Stimulated activated CD8-positive, alpha-beta memory T cell treated with anti-CD3 and anti-CD28 coated beads, Interleukin-15, amount 100 ng/mL, for 48 hours (primary cell): Measurements from ENCODE around the gene TIRAP.

Experiments
- DNase-seq, 2 donors: peaks; one replicate each; pipeline ENCODE4 v3.0.0-alpha.2; 2020; ENCODE audit warnings: low read depth in 2 of 2

TIRAP gene

GRCh38 chr11:126322996-126323395 is 40.1 kb downstream of the TIRAP start:
- DNase-seq = no peak

- no peak for DNase-seq
Observed at GRCh38 chr11:126327281-126328000, 44.5 kb downstream of the TIRAP start.

- no peak for DNase-seq
Observed at GRCh38 chr11:126328001-126328390, 45.1 kb downstream of the TIRAP start.

GRCh38 chr11:126328444-126328843 is 45.6 kb downstream of the TIRAP start:
- no peak for DNase-seq

- DNase-seq = no peak
Observed at GRCh38 chr11:126328938-126329643, 46.2 kb downstream of the TIRAP start.

GRCh38 chr11:126329644-126330211 is 46.8 kb downstream of the TIRAP start:
- DNase-seq = no peak

- no peak for DNase-seq
Observed at GRCh38 chr11:126331286-126331685, 48.4 kb downstream of the TIRAP start.

- no peak for DNase-seq
Observed at GRCh38 chr11:126332221-126332711, 49.4 kb downstream of the TIRAP start.

- DNase-seq = no peak
Observed at GRCh38 chr11:126333142-126333541, 50.2 kb downstream of the TIRAP start.

GRCh38 chr11:126334659-126335462 is 52.0 kb downstream of the TIRAP start:
- DNase-seq = no peak

GRCh38 chr11:126335463-126335760 is 52.5 kb downstream of the TIRAP start:
- no peak for DNase-seq

- DNase-seq = no peak
Observed at GRCh38 chr11:126336138-126336541, 53.2 kb downstream of the TIRAP start.

GRCh38 chr11:126336671-126337101 is 53.8 kb downstream of the TIRAP start:
- no peak for DNase-seq

- DNase-seq = no peak
Observed at GRCh38 chr11:126337126-126337473, 54.2 kb downstream of the TIRAP start.

- no peak for DNase-seq
Observed at GRCh38 chr11:126337474-126338241, 54.8 kb downstream of the TIRAP start.

- no peak for DNase-seq
Observed at GRCh38 chr11:126338346-126339055, 55.6 kb downstream of the TIRAP start.

GRCh38 chr11:126339073-126339862 is 56.4 kb downstream of the TIRAP start:
- no peak for DNase-seq

- no peak for DNase-seq
Observed at GRCh38 chr11:126339863-126340434, 57.1 kb downstream of the TIRAP start.

GRCh38 chr11:126340960-126341606 is 58.2 kb downstream of the TIRAP start:
- no peak for DNase-seq
